ENCODE measurements around the gene CS. TPM values are rescaled to one million over a fixed set of nuclear protein-coding genes. Genes with fewer than 3 reads are reported as not detected.
A peak's percentile ranks its signal among the peaks of the same experiment; 100 is the strongest.
"Not testable (repeated sequence)": the region's sequence is repeated elsewhere in the genome, so short reads cannot be mapped to it uniquely, and the experiment has no call there.

CS gene
- total and polyA plus RNA-seq, 7 experiments from 2014 or later = 57.6 to 241 (median 132) TPM

DNA sequence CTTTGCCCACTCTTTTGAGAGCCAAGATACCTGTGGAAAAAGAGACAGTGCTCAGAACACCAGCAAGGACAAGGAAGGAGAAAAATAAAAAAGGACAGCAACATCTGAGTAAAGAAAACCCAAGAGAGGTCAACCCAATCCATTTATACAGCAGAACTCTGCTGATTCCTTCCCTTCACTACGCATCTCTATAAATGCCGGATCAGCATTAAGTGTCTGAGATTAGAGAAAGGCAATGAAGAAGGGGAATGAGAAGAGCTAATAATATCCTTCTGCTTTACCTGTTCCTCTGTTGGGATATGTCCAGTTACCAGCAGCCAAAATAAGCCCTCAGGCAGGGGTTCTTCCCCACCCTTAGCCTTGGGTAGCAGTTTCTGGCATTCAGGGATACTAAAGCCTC lies 17.6 kb downstream of the CS start:
- Mint-ChIP-seq H3K36me3 (peaks cover 0 to 42% (median 22%) of the 10 kb centered on the region in 5 donors), H3K27me3 (no peaks in the 10 kb centered on the region), H3K4me1 (peaks cover 0 to 6% (median 4%) of the 10 kb centered on the region in 7 donors), H3K27ac (peak overlapping the region in 4 of 9 donors; percentile 36 to 71 (median 43)), H3K9me3 (no peaks in the 10 kb centered on the region), H3K4me3 (no peak overlapping the region)
- POLR2A ChIA-PET = no interaction called here
- no peak overlapping the region for H3K4me3 ChIP-seq (ENCODE audit: low read length)
- ATAC-seq = no peak
- H3K27ac ChIP-seq (ENCODE audit: low read depth, low read length) = no peak overlapping the region
- no peaks in the 10 kb centered on the region for H3K9me3 ChIP-seq (ENCODE audit: control insufficient read depth in 2 of 3, low read length in 3 of 3)
- CTCF ChIA-PET = no interaction called here
- intact Hi-C loops (cut with micrococcal nuclease) = no loop called here
- H3K4me1 ChIP-seq (ENCODE audit: control insufficient read depth in 2 of 2, insufficient read depth in 2 of 2, low read length in 2 of 2) = no peaks in the 10 kb centered on the region
- no peaks in the 10 kb centered on the region for H3K27me3 ChIP-seq (ENCODE audit: control insufficient read depth in 2 of 2, insufficient read depth in 2 of 2, low read length in 2 of 2)
- peaks cover 12 to 75% (median 25%) of the 10 kb centered on the region in 3 experiments for H3K36me3 ChIP-seq (ENCODE audit: control insufficient read depth in 2 of 3, insufficient read depth in 3 of 3, low read length in 3 of 3)
- DNase-seq = no peak

DNA sequence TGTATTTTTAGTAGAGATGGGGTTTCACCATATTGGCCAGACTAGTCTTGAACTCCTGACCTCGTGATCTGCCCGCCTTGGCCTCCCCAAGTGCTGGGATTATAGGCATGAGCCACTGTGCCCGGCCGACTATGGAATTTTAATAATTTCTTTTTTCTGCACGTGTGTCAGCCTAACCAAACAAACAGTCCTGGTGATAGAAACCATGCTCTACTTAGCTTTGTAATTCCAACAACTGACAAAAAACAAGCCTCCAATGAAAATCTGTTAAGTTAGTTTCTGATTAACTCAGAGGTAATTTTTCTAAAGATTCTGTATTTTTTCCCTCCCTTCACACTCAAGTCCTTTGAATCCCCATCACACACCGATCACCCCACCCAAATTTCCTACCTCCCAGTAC lies 18.1 kb downstream of the CS start:
- Histone ChIP-seq H3K4me3 (ENCODE audit: low read length) (no peak overlapping the region), H3K27me3 (ENCODE audit: control insufficient read depth in 2 of 2, insufficient read depth in 2 of 2, low read length in 2 of 2) (no peaks in the 10 kb centered on the region), H3K9me3 (ENCODE audit: control insufficient read depth in 2 of 3, low read length in 3 of 3) (no peaks in the 10 kb centered on the region), H3K36me3 (ENCODE audit: control insufficient read depth in 2 of 3, insufficient read depth in 3 of 3, low read length in 3 of 3) (peaks cover 12 to 79% (median 25%) of the 10 kb centered on the region in 3 experiments), H3K4me1 (ENCODE audit: control insufficient read depth in 2 of 2, insufficient read depth in 2 of 2, low read length in 2 of 2) (no peaks in the 10 kb centered on the region), H3K27ac (ENCODE audit: low read depth, low read length) (no peak overlapping the region)
- DNase-seq (no peak), ATAC-seq (no peak)
- Mint-ChIP-seq H3K9me3 (no peaks in the 10 kb centered on the region), H3K27me3 (no peaks in the 10 kb centered on the region), H3K4me3 (no peak overlapping the region), H3K4me1 (peaks cover 0 to 5% (median 4%) of the 10 kb centered on the region in 7 donors), H3K36me3 (peaks cover 0 to 41% (median 22%) of the 10 kb centered on the region in 5 donors), H3K27ac (peak overlapping the region in 2 of 9 donors; percentile 36 to 71)
- intact Hi-C loops (cut with micrococcal nuclease) = no loop called here
- ChIA-PET POLR2A (no interaction called here), CTCF (no interaction called here)

DNA sequence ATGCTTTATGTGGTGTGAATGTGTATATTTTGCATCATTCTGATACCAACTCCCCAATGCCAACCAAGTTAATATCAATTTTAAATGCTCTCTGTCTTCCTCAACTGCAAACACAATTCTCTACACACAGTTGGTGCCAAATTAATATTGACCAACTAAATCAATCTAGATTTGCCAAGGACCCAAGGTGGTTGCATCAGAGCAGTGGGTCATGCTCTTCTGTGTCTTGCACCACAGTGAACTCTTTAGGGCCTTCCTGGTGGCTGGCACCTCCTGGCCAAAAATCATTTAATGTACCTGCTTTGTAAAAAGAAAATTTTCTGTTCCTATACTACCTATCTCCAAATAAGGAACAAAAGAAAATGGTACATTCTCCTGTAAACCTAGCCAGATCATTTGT lies 19.3 kb downstream of the CS start:
- H3K9me3 ChIP-seq (ENCODE audit: control insufficient read depth in 2 of 3, low read length in 3 of 3) = no peaks in the 10 kb centered on the region
- peak overlapping the region in 7 of 9 donors; percentile 1 to 68 (median 27) for H3K27ac Mint-ChIP-seq
- no peaks in the 10 kb centered on the region for H3K27me3 ChIP-seq (ENCODE audit: control insufficient read depth in 2 of 2, insufficient read depth in 2 of 2, low read length in 2 of 2)

DNA sequence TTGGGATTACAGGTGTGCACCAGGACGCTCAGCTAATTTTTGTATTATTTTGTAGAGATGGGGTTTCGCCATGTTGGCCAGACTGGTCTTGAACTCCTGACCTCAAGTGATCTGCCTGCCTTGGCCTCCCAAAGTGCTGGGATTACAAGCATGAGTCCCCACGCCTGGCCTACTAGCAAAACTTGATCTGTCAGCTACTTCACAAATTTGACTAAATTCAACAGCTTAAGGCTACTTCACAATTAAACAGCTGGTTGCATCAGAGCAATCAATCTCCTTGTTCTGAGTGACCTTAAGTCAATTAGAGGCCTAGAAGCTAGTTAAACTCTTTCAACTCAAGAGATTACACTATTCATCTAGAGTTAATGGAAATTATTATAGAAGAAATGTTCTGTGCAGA lies 21.2 kb downstream of the CS start:
- DNase-seq (no peak), ATAC-seq (no peak)
- Mint-ChIP-seq H3K9me3 (no peaks in the 10 kb centered on the region), H3K27me3 (no peaks in the 10 kb centered on the region), H3K4me3 (no peak overlapping the region), H3K27ac (peak overlapping the region in 1 of 9 donors; percentile 32), H3K36me3 (peaks cover 6 to 40% (median 30%) of the 10 kb centered on the region in 5 donors), H3K4me1 (peaks cover 0 to 3% (median 0%) of the 10 kb centered on the region in 7 donors)
- H3K9me3 ChIP-seq (ENCODE audit: control insufficient read depth in 2 of 3, low read length in 3 of 3) = no peaks in the 10 kb centered on the region
- POLR2A ChIA-PET = interaction anchor here (0.6 to 1.3 kb wide), 2 partner anchors 12 to 305 kb away, joined by 3 to 4 read pairs; partner anchors contain the start of gene COQ10A
- H3K36me3 ChIP-seq (ENCODE audit: control insufficient read depth in 2 of 3, insufficient read depth in 3 of 3, low read length in 3 of 3) = peaks cover 14 to 92% (median 30%) of the 10 kb centered on the region in 3 experiments
- intact Hi-C loops (cut with micrococcal nuclease) = no loop called here
- H3K27ac ChIP-seq (ENCODE audit: low read depth, low read length) = no peak overlapping the region
- H3K4me3 ChIP-seq (ENCODE audit: low read length) = no peak overlapping the region
- no peaks in the 10 kb centered on the region for H3K4me1 ChIP-seq (ENCODE audit: control insufficient read depth in 2 of 2, insufficient read depth in 2 of 2, low read length in 2 of 2)
- CTCF ChIA-PET = interaction anchor here (0.6 kb wide), 1 partner anchor 1509 kb away, joined by 3 read pairs; no protein-coding TSS in a partner anchor
- no peaks in the 10 kb centered on the region for H3K27me3 ChIP-seq (ENCODE audit: control insufficient read depth in 2 of 2, insufficient read depth in 2 of 2, low read length in 2 of 2)

More for the DNA sequence above, 19.3 kb downstream of the CS start:
- ChIA-PET POLR2A (interaction anchor here (0.7 kb wide), 1 partner anchor 9 kb away, joined by 3 read pairs; no protein-coding TSS in a partner anchor), CTCF (no interaction called here)
- Mint-ChIP-seq H3K4me1 (peaks cover 0 to 3% (median 0%) of the 10 kb centered on the region in 7 donors), H3K4me3 (no peak overlapping the region), H3K27me3 (no peaks in the 10 kb centered on the region), H3K36me3 (peaks cover 0 to 35% (median 27%) of the 10 kb centered on the region in 5 donors), H3K9me3 (no peaks in the 10 kb centered on the region)
- no peak for DNase-seq
- H3K4me3 ChIP-seq (ENCODE audit: low read length) = no peak overlapping the region
- no peaks in the 10 kb centered on the region for H3K4me1 ChIP-seq (ENCODE audit: control insufficient read depth in 2 of 2, insufficient read depth in 2 of 2, low read length in 2 of 2)
- peaks cover 11 to 81% (median 31%) of the 10 kb centered on the region in 3 experiments for H3K36me3 ChIP-seq (ENCODE audit: control insufficient read depth in 2 of 3, insufficient read depth in 3 of 3, low read length in 3 of 3)
- no peak for ATAC-seq
- H3K27ac ChIP-seq (ENCODE audit: low read depth, low read length) = no peak overlapping the region
- intact Hi-C loops (cut with micrococcal nuclease) = no loop called here

DNA sequence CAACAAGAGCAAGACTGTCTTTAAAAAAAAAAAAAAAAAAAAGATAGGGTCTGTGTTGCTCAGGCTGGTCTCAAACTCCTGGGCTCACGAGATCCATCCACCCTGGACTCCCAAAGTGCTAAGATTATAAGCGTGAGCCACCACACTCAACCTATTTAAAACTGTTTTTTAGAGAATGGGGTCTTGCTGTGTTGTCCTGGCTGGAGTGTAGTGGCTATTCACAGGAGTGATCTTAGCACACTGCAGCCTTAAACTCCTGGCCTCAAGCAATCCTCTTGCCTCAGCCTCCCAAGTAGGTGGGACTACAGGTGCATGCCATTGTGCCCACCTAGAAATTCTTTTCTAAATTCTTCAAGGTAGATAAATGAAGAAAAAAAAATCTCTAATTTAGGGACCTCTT lies 25.8 kb downstream of the CS start:
- H3K4me1 Mint-ChIP-seq = peaks cover 0 to 3% (median 0%) of the 10 kb centered on the region in 7 donors
- intact Hi-C loops (cut with micrococcal nuclease) = no loop called here
- no peak overlapping the region for H3K4me3 Mint-ChIP-seq
- no peaks in the 10 kb centered on the region for H3K27me3 Mint-ChIP-seq
- peaks cover 9 to 73% (median 26%) of the 10 kb centered on the region in 3 experiments for H3K36me3 ChIP-seq (ENCODE audit: control insufficient read depth in 2 of 3, insufficient read depth in 3 of 3, low read length in 3 of 3)
- CTCF ChIA-PET = no interaction called here
- H3K36me3 Mint-ChIP-seq = peaks cover 12 to 37% (median 25%) of the 10 kb centered on the region in 5 donors
- no peak overlapping the region for H3K27ac ChIP-seq (ENCODE audit: low read depth, low read length)
- no peaks in the 10 kb centered on the region for H3K4me1 ChIP-seq (ENCODE audit: control insufficient read depth in 2 of 2, insufficient read depth in 2 of 2, low read length in 2 of 2)
- no peaks in the 10 kb centered on the region for H3K27me3 ChIP-seq (ENCODE audit: control insufficient read depth in 2 of 2, insufficient read depth in 2 of 2, low read length in 2 of 2)
- ATAC-seq (no peak), DNase-seq (no peak)
- no peak overlapping the region for H3K27ac Mint-ChIP-seq
- H3K9me3 ChIP-seq (ENCODE audit: control insufficient read depth in 2 of 3, low read length in 3 of 3) = no peaks in the 10 kb centered on the region
- no peaks in the 10 kb centered on the region for H3K9me3 Mint-ChIP-seq
- H3K4me3 ChIP-seq (ENCODE audit: low read length) = no peak overlapping the region
- POLR2A ChIA-PET = no interaction called here

DNA sequence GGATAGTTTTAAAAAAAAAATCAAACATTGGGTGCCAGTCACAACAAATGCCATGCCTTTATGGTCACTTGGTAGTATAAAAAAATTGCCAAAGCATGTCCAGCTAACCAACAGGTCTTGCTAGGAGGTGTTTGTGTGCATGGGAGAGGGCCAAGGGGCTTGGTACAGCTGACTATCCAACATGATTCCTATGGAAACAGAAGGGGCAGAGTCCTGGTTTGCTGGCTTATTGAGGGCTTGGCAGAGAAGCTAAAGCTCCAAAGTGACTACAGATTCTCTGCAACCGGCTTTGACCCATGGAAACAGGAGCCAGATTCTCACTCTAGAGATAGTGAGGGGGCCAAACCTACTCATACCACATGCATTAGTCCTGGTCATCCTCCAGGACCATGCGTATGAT lies 27.7 kb downstream of the CS start:
- H3K4me1 Mint-ChIP-seq; intact Hi-C loops (cut with micrococcal nuclease); H3K4me3 ChIP-seq (ENCODE audit: low read length); H3K9me3 Mint-ChIP-seq; CTCF ChIA-PET; H3K9me3 ChIP-seq (ENCODE audit: control insufficient read depth in 2 of 3, low read length in 3 of 3); H3K27me3 ChIP-seq (ENCODE audit: control insufficient read depth in 2 of 2, insufficient read depth in 2 of 2, low read length in 2 of 2); H3K27ac ChIP-seq (ENCODE audit: low read depth, low read length); DNase-seq; H3K4me3 Mint-ChIP-seq; ATAC-seq; H3K4me1 ChIP-seq (ENCODE audit: control insufficient read depth in 2 of 2, insufficient read depth in 2 of 2, low read length in 2 of 2); H3K27me3 Mint-ChIP-seq: not testable (repeated sequence)
- POLR2A ChIA-PET = interaction anchor here (0.7 to 1.0 kb wide), 2 partner anchors 20 to 157 kb away, joined by 3 to 4 read pairs; no protein-coding TSS in a partner anchor
- H3K36me3 ChIP-seq (ENCODE audit: control insufficient read depth in 2 of 3, insufficient read depth in 3 of 3, low read length in 3 of 3) = peaks cover 7 to 54% (median 19%) of the 10 kb centered on the region in 3 experiments
- Mint-ChIP-seq H3K36me3 (peaks cover 12 to 35% (median 21%) of the 10 kb centered on the region in 5 donors), H3K27ac (peak overlapping the region in 2 of 9 donors; percentile 12 to 32)

DNA sequence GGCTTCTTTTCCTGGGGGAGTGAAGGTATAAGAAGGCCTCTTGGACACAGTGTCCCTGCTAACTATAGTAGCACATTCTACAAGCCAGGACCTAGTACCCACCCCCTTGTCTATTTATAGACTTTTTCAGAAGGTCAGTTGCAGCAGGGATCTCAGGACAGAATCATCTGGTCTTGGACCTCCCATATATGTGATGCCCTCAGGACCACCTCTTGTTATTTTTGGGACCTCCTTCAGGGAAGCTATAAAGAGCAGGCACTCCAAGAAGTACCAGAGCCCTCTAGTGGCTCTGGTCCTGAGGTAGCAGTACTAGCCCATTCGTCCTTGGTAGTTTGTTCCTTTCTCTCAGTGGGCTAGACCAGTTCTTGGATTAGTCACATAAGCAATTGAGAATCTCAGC lies 29.1 kb downstream of the CS start:
- Histone ChIP-seq H3K9me3 (ENCODE audit: control insufficient read depth in 2 of 3, low read length in 3 of 3) (no peaks in the 10 kb centered on the region), H3K4me3 (ENCODE audit: low read length) (no peak overlapping the region), H3K36me3 (ENCODE audit: control insufficient read depth in 2 of 3, insufficient read depth in 3 of 3, low read length in 3 of 3) (peaks cover 7 to 43% (median 14%) of the 10 kb centered on the region in 3 experiments), H3K27ac (ENCODE audit: low read depth, low read length) (peak overlapping the region; percentile 44), H3K4me1 (ENCODE audit: control insufficient read depth in 2 of 2, insufficient read depth in 2 of 2, low read length in 2 of 2) (peaks cover 0 to 8% of the 10 kb centered on the region in 2 donors), H3K27me3 (ENCODE audit: control insufficient read depth in 2 of 2, insufficient read depth in 2 of 2, low read length in 2 of 2) (no peaks in the 10 kb centered on the region)
- ATAC-seq (no peak), DNase-seq (no peak)
- Mint-ChIP-seq H3K4me3 (no peak overlapping the region), H3K27me3 (no peaks in the 10 kb centered on the region), H3K9me3 (peaks cover 0 to 2% (median 0%) of the 10 kb centered on the region in 11 donors), H3K27ac (peak overlapping the region in 6 of 9 donors; percentile 10 to 78 (median 42)), H3K36me3 (peaks cover 12 to 35% (median 18%) of the 10 kb centered on the region in 5 donors), H3K4me1 (peaks cover 0 to 20% (median 17%) of the 10 kb centered on the region in 7 donors)
- intact Hi-C loops (cut with micrococcal nuclease) = no loop called here
- ChIA-PET CTCF (interaction anchor here (0.8 kb wide), 2 partner anchors 14 to 79 kb away, joined by 3 read pairs; no protein-coding TSS in a partner anchor), POLR2A (interaction anchor here (0.7 kb wide), 1 partner anchor 45 kb away, joined by 3 read pairs; the partner anchor contains the start of gene CNPY2)
